GM12865 (cell line): Measurements from ENCODE around the gene GPATCH8.

Experiments used
- DNase-seq: peaks from one replicate; pipeline ENCODE4 v3.0.0; 2010; ENCODE audit warnings: low read depth
- H3K4me3 ChIP-seq: 2 replicates; pipeline ENCODE4 v1.5.1; 2011; ENCODE audit warnings: mild to moderate bottlenecking, low read depth, low read length, control low read depth
- CTCF ChIP-seq: IDR thresholded peaks from 2 replicates; pipeline ENCODE4 v1.5.1; 2011; ENCODE audit warnings: low read length, control low read depth, low read depth, inconsistent platforms; ENCODE audit not compliant: insufficient read depth; ENCODE audit errors: missing control alignments

Gene GPATCH8

GRCh38 chr17:44499722-44500121, 3.5 kb downstream of the GPATCH8 start:
- TF ChIP-seq CTCF = no peak

GRCh38 chr17:44496815-44497214, 6.4 kb downstream of the GPATCH8 start:
- TF ChIP-seq CTCF = no peak
- no peak overlapping the region for H3K4me3 ChIP-seq
- no peak for DNase-seq

More at GRCh38 chr17:44499722-44500121, 3.5 kb downstream of the GPATCH8 start:
- no peak for DNase-seq
- H3K4me3 ChIP-seq = no peak overlapping the region

GRCh38 chr17:44493339-44493738, 9.9 kb downstream of the GPATCH8 start:
- no peak for DNase-seq
- H3K4me3 ChIP-seq = no peak overlapping the region
- no peak for TF ChIP-seq CTCF

GRCh38 chr17:44492706-44493272, 10.4 kb downstream of the GPATCH8 start:
- H3K4me3 ChIP-seq = no peak overlapping the region
- TF ChIP-seq CTCF = no peak
- no peak for DNase-seq

- no peak for TF ChIP-seq CTCF
- H3K4me3 ChIP-seq = no peak overlapping the region
- no peak for DNase-seq
Observed at GRCh38 chr17:44489581-44489980, 13.6 kb downstream of the GPATCH8 start.

GRCh38 chr17:44487170-44487569, 16.0 kb downstream of the GPATCH8 start:
- no peak for TF ChIP-seq CTCF
- DNase-seq = no peak
- H3K4me3 ChIP-seq = no peak overlapping the region

- no peak overlapping the region for H3K4me3 ChIP-seq
- DNase-seq = no peak
- TF ChIP-seq CTCF = no peak
Observed at GRCh38 chr17:44473367-44473766, 29.8 kb downstream of the GPATCH8 start.
